Measurements from ENCODE around the gene COL15A1.

The COL15A1 gene

DNA sequence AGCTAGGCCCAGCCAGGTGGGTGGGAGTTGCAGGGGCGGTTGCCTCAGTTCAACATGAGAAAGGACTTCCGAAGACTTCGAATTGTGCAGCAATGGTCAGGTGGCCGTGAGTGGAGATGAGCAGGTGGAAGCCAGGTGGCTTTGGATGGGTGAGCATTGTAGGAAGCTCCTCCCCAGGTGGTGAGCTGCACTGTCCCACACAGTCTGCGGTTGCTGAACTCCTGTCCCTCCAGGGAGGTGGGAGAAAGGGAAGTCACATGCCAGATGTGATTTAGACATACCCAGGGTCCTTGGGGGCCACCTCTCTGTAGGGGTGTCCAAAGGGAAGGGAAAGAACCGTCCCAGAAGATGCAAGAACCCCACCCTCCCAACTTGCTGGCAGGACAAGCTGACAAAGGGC lies 30.4 kb downstream of the COL15A1 start:
- no peak for DNase-seq

DNA sequence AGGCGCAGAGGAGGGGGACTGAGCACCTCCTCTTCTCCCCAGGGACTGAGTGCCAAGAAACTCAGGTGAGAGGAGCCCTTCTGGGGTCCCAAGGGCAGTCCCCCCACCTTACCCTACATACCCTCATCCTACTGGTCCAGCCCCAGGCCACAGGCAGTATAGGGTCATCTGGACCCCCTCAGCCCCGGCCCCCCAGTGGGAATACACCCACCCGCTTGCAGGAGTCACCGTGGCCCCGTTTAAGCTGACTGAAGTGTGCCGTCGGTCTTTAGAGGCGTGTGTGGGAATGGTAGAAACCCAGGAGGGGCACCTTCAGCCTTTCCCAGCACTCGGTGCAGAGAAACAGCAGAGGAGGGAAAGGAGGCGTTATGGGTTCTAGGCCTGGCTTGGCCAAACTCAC lies 30.8 kb downstream of the COL15A1 start:
- no peak for DNase-seq

DNA sequence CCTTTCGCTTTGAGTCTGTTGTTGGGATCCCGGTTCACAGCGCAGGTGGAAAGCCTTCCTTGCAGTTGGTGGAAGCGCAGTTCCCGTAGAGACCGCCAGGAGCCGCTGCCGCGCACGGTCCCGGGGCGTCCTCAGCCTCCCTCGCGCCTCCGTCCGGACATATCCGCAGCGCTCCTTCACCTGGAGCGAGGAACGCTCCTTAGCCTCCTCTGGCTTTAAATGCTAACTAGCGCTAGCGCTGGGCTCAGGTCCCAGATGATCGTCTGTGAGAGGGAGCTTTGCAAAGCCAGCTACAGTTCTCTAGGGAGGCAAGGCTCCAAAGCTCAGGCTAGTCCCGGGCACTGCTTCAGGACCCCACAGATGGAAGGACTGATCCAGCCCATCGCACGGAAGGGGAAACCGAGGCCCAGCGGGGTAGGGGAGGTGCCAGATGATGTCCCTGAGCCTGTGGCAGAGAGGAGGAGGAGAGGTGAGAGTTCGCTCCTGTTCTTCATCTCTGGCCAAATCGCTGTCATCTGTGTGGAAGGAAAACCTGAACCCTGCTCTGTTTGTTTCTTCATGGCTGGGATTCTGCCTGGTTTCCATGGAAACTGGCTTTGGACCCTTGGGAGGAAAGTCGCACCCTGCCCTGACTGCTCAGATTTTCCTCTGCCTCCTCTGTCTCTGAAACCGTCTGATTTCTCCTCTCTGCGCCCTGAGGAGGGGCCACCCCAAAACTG lies 31.4 kb downstream of the COL15A1 start:
- peak; percentile 66 to 77 for DNase-seq

DNA sequence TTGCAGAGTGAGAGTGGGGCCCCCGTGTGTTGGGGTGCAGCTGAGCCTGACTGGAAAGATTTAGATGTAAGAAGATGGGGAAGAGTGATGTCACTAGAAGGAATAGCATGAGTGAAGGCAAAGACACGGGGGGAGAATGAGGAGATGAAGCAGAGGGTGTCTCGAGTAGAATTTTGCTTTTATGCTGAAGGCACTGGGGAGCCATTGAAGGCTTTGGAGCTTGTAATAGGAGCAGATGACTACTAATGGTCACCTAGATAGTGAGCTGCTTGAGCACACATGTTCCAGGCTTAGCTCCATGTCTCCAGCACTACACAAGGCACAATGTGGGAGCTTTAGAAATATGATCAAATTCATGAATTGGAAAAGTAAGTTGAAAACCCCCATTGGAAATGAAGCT lies 32.1 kb downstream of the COL15A1 start:
- DNase-seq, result no peak

DNA sequence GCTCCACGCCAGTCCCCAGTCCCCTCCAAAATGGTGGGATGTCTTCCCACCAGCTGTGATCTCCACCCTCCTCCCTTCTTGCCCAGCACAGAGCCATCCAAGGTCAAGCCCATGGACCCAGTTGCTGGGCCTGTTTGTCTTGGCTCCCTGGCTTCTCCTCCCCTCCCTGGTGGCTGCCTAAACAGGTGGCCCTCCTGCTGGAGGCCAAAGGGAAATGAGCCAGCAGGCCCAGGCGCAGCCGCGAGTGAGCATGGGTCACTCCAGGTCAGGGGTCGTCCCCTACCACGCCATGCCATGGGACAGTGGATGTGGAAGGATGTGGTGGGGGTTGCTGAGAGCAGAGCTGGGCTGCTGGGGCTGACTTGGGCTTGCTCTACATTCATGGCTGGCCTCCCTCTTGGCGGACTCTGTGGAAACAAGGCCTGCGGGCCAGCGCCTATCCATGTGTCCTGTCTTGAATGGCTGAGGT lies 33.6 kb downstream of the COL15A1 start:
- no peak for DNase-seq

DNA sequence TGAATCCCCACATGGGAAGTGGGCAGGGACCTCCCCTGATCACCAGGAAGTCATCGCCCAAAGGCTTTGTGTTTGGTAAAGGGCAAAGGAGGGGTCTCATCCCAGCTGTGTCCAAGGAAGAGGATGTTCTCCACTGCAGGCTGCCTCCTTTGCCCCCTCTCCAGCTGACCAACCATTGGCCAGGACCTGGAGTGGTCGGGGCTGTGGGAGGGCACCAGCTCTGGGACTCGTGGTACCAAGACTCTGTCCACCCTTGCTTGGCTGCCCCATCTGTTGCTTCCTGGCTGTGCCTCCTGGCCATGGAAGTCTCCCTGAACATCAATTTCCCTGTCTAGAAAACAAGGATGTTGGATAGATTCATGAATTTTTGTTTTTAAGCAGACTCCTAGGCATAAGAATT lies 34.1 kb downstream of the COL15A1 start:
- no peak for DNase-seq

DNA sequence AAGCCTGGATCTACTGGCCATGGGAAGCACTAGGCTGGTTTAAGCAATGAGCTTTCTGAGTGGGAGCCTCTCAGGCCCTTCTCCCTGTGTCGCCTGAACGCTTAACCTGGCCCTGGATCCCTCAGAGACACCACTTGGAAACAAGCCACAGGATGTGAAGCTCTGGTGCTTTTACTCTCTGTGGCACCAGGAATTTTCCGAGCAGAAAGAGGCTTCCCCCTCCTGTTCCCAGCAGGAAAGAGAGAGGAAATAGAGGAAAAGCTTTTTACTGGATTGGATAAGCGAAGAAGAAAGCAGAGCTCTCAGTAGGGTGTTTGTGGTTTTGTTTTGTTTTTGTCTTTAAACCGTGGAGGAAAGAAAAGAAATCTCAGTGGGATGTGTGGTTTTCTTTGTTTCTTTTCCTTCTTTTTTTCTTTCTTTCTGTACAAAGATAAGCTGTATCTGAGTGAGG lies 34.5 kb downstream of the COL15A1 start:
- no peak for DNase-seq

DNA sequence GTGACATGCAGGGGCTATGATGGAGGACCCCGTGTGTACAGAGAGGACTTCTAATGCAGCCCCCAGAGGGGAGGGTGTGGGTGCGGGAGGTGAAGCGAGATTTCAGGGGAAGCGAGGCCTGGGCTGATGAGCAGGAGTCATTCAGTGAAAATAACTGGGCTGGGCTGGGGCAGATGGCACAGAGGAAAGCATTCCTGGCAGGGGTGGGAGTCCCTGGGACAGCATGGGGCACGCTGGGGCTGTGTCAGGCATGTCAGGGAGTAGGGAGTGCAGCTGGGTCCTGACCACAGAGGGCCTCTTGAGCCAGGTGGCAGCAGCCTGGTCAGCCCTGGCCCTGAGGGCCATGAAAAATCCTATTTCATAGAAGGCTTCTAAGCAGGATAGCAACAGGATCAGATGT lies 36.6 kb downstream of the COL15A1 start:
- no peak for DNase-seq

DNA sequence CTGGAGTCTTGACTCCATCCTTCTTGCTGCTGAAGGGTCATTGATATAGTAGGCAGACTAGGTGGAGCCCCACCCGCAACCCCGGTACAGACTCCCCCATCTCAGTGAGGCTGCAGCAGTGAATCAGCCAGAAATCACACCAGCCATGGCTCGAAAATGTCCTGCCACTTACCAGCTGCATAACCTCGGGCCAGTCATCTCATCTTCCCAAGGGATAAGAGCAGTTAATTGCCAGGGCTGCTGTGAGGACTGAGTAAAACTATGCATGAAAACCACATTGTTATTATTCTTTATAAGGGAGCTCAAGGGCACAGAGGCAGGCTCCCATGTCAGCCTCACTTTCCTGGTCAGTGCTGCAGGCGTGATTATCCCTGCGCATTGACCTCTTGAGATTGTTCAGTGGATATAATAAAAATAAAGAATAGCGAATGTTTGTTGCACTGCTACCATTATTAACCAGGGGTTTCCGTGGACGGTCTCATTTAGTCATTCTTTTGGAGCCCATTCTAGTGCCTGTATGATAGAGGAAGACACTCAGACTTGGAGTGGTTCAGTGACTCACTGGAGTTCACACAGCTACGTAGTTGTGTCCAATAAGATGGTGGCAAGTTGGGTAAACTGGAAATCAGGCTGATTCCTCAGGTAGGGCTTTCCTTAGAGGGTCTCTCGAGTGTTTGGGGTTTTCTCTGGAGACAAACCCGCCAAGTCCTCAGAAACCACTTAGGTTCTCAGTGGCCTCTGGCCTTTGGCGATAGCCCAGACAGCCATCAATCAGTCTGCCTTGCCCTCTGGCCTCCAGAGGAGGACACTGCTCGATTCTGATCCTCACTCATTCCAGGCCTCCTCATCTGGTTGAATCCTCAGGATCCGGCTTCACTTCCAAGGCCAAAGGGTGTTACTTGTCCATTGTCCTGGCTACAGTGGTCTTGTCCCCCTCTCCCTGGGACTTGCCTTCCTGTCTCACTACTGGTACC lies 39.9 kb downstream of the COL15A1 start:
- DNase-seq, result no peak

DNA sequence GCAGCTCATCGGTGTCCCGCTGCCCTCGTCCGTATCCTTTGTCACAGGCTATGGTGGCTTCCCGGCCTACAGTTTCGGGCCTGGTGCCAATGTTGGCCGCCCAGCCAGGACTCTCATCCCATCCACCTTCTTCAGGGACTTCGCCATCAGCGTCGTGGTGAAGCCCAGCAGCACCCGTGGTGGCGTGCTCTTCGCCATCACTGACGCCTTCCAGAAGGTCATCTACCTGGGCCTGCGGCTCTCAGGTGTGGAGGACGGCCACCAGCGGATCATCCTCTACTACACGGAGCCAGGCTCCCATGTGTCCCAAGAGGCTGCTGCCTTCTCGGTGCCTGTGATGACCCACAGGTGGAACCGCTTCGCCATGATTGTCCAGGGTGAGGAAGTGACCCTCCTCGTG lies 41.9 kb downstream of the COL15A1 start:
- DNase-seq, result no peak

DNA sequence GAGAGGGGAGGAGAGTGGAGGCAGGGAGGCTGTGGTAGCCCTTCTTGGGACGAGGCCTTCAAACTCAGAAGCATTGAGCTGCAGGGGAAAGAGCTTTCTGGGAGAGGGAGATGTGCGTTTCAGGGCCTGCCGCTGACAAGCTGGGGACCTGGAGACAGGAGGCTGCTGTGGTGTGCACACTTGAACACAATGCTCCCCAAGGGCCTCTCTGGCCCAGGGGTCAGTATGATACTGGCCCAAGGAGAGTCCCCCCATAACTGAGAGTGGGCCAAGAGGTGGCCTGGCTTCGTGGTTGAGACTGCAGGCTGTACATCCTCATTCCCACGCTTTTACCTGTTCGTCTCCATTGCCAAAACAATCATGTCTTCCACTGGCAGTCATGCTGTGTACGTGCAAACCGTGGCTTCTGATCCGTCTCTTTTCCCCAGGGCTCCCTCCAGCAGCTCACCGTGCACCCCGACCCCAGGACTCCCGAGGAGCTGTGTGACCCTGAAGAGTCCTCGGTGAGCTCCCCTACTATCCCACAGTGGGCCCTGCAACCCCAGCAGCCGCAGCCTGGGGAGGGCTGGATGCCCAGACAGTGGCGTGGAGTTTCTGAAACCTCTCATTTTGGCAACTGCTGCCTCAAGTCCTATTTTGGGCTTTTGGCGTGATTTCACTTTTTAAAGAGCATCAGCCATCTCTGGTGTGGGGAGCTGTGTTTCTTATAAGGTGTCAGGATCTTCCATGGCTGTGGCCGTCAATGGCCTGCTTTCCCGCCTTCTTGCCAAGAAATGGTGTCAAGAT lies 43.4 kb downstream of the COL15A1 start:
- no peak for DNase-seq

DNA sequence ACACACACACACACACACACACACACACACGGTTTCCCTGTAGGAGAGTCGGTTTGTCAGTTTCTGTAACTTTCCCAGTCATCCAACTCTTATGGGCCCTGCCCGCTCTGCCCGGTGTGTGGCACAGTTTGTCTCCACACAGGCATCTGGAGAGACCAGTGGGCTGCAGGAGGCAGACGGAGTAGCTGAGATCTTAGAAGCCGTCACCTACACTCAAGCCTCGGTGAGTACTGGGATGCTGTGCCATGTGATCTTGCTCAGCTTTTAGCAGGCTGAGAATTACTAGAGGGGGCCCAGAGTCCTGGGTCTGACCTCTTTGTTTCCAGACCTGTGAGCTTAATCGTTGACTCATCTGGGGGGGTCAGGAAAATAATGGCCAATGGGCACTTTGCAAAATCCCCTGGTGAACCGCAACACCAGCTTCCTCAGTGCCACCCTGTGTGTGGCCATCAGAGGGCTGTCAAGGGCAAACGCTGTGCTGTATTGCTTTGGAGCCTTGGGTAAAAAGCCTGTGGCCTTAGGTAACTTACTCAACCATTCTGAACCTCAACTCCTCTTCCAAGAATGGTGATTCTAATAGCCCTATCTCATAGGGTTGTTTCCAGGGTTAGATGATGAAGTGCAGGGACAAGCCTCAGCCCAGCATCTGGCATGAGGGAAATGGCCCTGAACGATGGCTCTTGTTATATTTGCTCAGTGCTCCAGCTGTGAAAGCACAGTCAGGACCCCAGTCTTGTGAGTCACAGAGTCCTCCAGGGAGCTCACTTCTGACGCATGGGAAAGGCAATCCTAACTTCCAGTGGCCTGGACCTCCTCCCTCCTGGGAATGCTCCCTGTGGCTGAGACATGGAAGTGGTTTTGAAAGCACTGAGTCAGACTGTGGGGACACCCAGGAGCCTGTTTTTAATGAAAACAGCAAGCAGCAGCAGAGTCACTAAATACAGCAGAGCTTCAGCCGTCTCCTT lies 45.6 kb downstream of the COL15A1 start:
- no peak for DNase-seq

DNA sequence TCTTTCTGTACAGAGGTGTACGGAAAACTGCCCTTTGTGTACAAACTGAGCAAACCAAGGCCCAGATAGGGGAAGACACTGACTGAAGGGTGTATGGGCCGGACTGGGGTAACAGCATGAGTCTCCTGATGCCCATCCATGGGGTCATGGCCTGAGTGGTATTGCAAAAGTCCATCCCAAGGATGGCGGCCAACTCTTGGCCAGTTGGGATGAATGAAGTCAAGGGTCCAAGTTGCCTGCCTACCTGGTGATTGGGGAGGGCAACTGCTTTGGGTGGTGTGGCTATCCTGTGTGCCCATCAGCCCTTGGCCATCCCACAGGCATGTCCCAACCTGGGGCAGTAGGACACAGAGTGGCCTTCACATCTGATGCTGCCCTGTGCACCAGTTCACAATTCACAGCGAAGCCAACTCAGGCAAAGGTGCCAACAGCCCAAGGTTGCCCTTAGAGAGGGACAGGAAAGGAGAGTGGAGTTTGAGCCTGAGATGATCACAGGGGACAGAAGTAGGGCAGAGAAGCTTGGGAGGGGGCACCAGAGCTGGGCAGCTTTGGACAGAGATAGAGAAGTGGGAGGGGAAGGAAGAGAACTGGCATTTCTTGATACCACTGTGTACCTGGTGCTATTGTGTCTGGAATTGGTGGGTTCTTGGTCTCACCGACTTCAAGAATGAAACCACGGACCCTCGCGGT lies 46.6 kb downstream of the COL15A1 start:
- DNase-seq, result no peak

DNA sequence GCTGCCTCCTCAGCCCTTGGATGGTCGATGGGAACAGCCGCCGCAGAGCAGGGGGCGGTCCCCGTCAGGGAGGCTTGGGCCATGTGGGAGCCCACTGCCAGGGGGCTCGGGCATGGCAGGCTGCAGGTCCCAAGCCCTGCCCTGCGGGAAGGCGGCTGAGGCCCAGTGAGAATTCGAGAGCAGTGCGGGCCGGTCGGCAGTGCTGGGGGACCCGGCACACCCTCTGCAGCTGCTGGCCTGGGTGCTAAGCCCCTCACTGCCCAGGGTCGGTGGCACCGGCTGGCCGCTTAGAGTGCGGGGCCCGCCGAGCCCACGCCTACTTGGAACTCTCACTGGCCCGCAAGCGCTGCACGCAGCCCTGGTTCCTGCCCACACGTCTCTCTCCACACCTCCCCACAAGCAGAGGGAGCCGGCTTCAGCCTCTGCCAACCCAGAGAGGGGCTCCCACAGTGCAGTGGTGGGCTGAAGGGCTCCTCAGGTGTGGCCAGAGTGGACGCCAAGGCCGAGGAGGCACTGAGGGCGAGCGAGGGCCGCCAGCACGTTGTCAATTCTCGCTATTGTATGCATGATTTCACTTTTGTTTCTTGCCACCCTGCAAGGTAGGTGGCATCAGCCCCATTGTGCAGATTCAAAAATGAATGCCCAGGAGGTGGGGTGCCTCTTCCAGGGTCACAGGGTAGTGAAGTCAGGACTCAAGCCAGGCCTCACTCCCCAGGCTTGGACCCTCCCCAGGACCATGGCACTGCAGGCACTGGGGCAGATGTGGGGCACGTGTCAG lies 48.6 kb downstream of the COL15A1 start:
- DNase-seq, result no peak

DNA sequence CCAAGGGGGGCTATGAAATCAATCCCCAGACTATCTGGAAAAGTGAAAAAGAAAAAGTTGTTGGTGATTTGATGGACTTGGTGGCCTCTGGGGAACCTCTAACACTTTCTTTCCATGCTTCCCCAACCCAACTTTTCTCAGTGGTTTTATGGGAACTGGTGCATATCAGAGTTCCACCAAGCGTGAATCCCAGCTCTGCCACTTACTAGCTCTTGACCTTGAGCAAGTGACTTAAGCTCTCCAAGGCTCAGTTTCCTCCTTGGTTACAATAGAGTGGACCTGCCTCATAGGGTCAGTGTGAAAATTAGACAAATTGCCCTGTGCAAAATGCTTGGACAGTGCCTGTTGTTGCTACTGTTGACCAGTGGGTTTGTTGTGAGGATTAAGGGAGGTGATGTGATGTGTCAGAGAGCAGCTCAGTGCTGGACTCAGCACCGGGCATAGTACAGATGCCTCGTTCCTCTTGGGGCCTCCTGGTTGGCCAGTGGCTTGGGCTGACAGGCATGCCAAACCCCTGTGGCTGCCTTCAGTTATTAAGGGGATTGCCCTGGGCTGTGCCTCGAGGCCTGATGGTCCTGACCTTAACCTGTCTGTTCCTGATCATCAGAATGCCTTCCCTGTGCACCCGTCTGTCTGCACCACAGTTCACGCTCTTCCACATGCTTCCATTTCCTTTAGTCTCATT lies 49.3 kb downstream of the COL15A1 start:
- DNase-seq, result no peak

DNA sequence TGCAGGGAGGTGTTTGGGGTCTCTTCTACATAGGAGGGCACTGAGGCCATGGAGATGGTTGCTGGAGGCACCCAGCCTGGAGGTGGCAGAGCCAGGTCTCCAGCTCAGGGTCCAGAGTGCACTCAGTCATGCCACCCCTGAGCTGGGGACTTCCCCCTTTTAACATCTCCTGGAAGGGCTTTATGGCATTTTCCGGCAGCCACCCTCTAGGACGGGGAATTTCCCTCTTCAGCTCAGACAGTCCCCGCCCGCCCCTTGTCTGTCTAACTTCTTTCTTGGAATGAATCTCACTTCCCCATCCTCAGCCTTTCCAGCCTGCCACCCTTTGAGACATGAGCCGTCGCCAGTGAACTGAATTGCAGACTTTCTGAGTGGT lies 49.9 kb downstream of the COL15A1 start:
- DNase-seq, result peak in 1 of 2 experiments; percentile 18

DNA sequence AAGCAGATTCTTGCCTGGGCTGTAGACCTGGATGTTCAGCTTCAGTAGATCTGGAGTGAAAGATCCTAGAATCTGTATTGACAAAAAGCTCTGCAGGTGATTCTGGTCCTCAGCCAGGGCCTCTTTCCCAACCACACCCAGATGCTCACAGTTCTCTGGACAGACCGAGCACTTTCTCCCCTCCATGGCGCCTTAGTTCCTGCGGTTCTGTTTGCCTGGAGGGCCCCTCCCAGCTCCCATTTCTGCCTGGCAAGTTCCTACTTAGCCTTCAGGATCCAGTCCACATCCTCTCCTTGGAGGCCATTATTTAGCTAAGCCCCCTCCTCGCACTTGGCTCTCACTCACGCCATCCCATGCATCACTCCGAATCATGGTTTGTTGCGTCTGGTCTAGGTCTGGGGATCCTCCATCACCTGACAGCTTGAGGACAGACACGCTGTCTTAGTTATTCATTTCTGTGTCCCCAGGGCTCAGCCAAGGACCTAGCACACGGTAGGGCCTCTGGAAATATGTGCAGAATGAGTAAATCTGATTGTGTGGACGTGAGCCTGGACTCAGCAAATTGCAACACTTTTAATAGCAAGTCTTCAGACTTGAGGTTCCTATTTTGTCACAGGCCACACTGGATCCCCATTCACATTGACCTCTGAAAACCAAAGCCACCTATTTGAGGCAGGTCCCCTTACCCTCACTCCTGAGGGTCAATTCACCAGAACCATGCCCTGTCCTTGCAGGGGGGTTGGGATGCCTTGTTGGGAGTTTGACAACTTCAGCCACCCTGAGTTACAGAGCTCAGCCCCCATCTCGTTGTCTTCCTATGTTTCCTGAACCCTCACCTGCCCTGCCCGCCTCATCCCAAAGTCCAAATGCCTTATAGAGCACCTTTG lies 50.7 kb downstream of the COL15A1 start:
- no peak for DNase-seq

DNA sequence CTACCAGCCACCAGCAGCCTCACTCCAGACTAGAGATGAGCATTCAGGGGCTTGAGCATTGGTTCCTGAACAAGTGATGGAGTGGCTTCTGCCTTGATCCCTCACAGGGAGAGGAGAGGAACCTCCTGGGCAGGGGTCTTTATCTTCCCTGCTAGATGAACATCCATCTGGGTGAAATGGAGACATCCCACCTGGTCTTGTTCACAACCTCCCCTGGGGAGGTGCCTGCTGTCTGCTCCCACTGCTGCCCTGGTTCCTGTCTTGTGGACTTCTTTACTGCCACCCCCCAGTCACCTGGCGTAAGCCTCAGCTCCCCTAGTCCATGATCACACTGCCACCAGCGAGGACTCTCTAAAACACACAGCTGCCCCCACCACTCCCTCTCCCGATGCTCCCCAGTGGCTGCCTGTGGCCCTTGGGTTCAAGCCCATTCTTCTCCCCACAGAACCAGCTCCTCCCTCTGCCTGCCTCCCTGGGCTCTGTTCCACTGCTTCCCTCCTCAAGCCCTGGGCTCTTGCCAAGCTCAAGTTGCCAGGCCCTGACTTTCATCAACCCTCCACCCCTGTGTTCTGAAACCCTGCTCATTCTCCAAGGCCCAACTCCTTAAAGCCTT lies 51.5 kb downstream of the COL15A1 start:
- DNase-seq, result no peak

Data from activated CD4-positive, alpha-beta T cell treated with anti-CD3 and anti-CD28 coated beads, Interleukin-2, amount 50 U/mL, for 4 hours (primary cell).